ENCODE results near the gene ABCG1.
"Not testable (repeated sequence)": the region's sequence is repeated elsewhere in the genome, so short reads cannot be mapped to it uniquely, and the experiment has no call there.

ABCG1 gene

GRCh38 chr21:42218836-42219605, at the start of gene ABCG1:
ABCG1 (plus strand) TSS chr21:42219140; CDS start chr21:42219263, 123 bp downstream.
- in situ Hi-C loops (cut with HindIII; ENCODE audit: low sequenced_read_pairs) = no loop called here

- in situ Hi-C loops (cut with HindIII; ENCODE audit: low sequenced_read_pairs) = no loop called here
Measured at GRCh38 chr21:42169758-42170157, 49.2 kb upstream of the ABCG1 start.

- in situ Hi-C loops (cut with HindIII; ENCODE audit: low sequenced_read_pairs) = no loop called here
Measured at GRCh38 chr21:42171091-42172053, 47.6 kb upstream of the ABCG1 start.

- in situ Hi-C loops (cut with HindIII; ENCODE audit: low sequenced_read_pairs) = no loop called here
Measured at GRCh38 chr21:42172596-42173483, 46.1 kb upstream of the ABCG1 start.

- in situ Hi-C loops (cut with HindIII; ENCODE audit: low sequenced_read_pairs) = no loop called here
Measured at GRCh38 chr21:42174173-42174572, 44.8 kb upstream of the ABCG1 start.

GRCh38 chr21:42175110-42175710, 43.7 kb upstream of the ABCG1 start:
- in situ Hi-C loops (cut with HindIII; ENCODE audit: low sequenced_read_pairs) = no loop called here

GRCh38 chr21:42176859-42177258, 42.1 kb upstream of the ABCG1 start:
- in situ Hi-C loops (cut with HindIII; ENCODE audit: low sequenced_read_pairs) = no loop called here

GRCh38 chr21:42179316-42179715, 39.6 kb upstream of the ABCG1 start:
- in situ Hi-C loops (cut with HindIII; ENCODE audit: low sequenced_read_pairs) = no loop called here

GRCh38 chr21:42180001-42180400, 38.9 kb upstream of the ABCG1 start:
- in situ Hi-C loops (cut with HindIII; ENCODE audit: low sequenced_read_pairs) = not testable (repeated sequence)

GRCh38 chr21:42182713-42183371, 36.1 kb upstream of the ABCG1 start:
- in situ Hi-C loops (cut with HindIII; ENCODE audit: low sequenced_read_pairs) = no loop called here

GRCh38 chr21:42183374-42184266, 35.3 kb upstream of the ABCG1 start:
- in situ Hi-C loops (cut with HindIII; ENCODE audit: low sequenced_read_pairs) = no loop called here

- in situ Hi-C loops (cut with HindIII; ENCODE audit: low sequenced_read_pairs) = no loop called here
Measured at GRCh38 chr21:42186591-42186990, 32.3 kb upstream of the ABCG1 start.

GRCh38 chr21:42187976-42188653, 30.8 kb upstream of the ABCG1 start:
- in situ Hi-C loops (cut with HindIII; ENCODE audit: low sequenced_read_pairs) = no loop called here

- in situ Hi-C loops (cut with HindIII; ENCODE audit: low sequenced_read_pairs) = no loop called here
Measured at GRCh38 chr21:42188663-42189062, 30.3 kb upstream of the ABCG1 start.

GRCh38 chr21:42189431-42189830, 29.5 kb upstream of the ABCG1 start:
- in situ Hi-C loops (cut with HindIII; ENCODE audit: low sequenced_read_pairs) = no loop called here

GRCh38 chr21:42189860-42190485, 29.0 kb upstream of the ABCG1 start:
- in situ Hi-C loops (cut with HindIII; ENCODE audit: low sequenced_read_pairs) = no loop called here

GRCh38 chr21:42190486-42190863, 28.5 kb upstream of the ABCG1 start:
- in situ Hi-C loops (cut with HindIII; ENCODE audit: low sequenced_read_pairs) = no loop called here

- in situ Hi-C loops (cut with HindIII; ENCODE audit: low sequenced_read_pairs) = no loop called here
Measured at GRCh38 chr21:42191064-42191463, 27.9 kb upstream of the ABCG1 start.
